NCI-H345 treated with DMSO at 0.1 percent for 48 hours (cell line): ENCODE results near the gene UFSP2.

Source experiments
- DNase-seq: peaks from one replicate; lab custom pipeline; 2025; ENCODE audit not compliant: unreplicated experiment; lab: John Stamatoyannopoulos, UW

UFSP2 gene

GRCh38 chr4:185357211-185357610 lies 68.6 kb downstream of the UFSP2 start:
- no peak for DNase-seq

- DNase-seq, result no peak
These were observed 73.0 kb downstream of the UFSP2 start for GRCh38 chr4:185352741-185353140.

GRCh38 chr4:185352202-185352601 lies 73.6 kb downstream of the UFSP2 start:
- no peak for DNase-seq

GRCh38 chr4:185351691-185352090 lies 74.1 kb downstream of the UFSP2 start:
- DNase-seq, result no peak
